Stomach (tissue), 4 donors: ENCODE measurements around the gene BRF1.

Experiments used
- CTCF ChIP-seq, 7 experiments: fragments of 450-650 bp in 4 of 7; fragments of 200-600 bp in 3 of 7; sonication (generic) in 3 of 7; IDR thresholded peaks; one replicate each; pipeline ENCODE4 v1.5.1; 2016 to 2019; ENCODE audit warnings: antibody characterized with exemption in 7 of 7, control low read depth in 2 of 7, mild to moderate bottlenecking in 1 of 7
- POLR2A ChIP-seq, 4 donors: fragments of 450-650 bp; IDR thresholded peaks; one replicate each; pipeline ENCODE4 v1.6.1; 2016; ENCODE audit warnings: antibody characterized with exemption in 4 of 4, control low read depth in 2 of 4, mild to moderate bottlenecking in 1 of 4, moderate library complexity in 1 of 4

- no peak for TF ChIP-seq POLR2A (IDR thresholded peaks at IDR 0.05)
- no peak for TF ChIP-seq CTCF (IDR thresholded peaks at IDR 0.05)
Observed at GRCh38 chr14:105314287-105315200, 13.7 kb upstream of the BRF1 start, which contains the start of gene PACS2.
